H9 (cell line): ENCODE measurements around the gene ZFPM1. TPM values are rescaled to one million over a fixed set of nuclear protein-coding genes. Genes with fewer than 3 reads are reported as not detected.

Experiments
- DNase-seq: peaks from one replicate; pipeline ENCODE4 v3.0.0-alpha.2; 2017
- H2AFZ ChIP-seq: one replicate; pipeline ENCODE4 v1.6.1; 2013; ENCODE audit warnings: mild to moderate bottlenecking, low read length, control low read depth, moderate library complexity
- H2AK5ac ChIP-seq: 2 replicates; pipeline ENCODE4 v1.6.1; 2013; ENCODE audit warnings: low read length, control low read depth, mixed read lengths; ENCODE audit not compliant: insufficient read length
- H2BK120ac ChIP-seq: one replicate; pipeline ENCODE4 v1.6.1; 2013; ENCODE audit warnings: low read depth, mild to moderate bottlenecking, low read length, control low read depth, inconsistent platforms; ENCODE audit not compliant: poor library complexity, severe bottlenecking
- H2BK12ac ChIP-seq: 2 replicates; pipeline ENCODE4 v1.6.1; 2013; ENCODE audit warnings: low read length, control low read depth, mixed read lengths, low read depth; ENCODE audit not compliant: insufficient read length
- H2BK15ac ChIP-seq: 2 replicates; pipeline ENCODE4 v1.6.1; 2013; ENCODE audit warnings: low read depth, low read length, control low read depth
- H2BK20ac ChIP-seq: one replicate; pipeline ENCODE4 v1.6.1; 2013; ENCODE audit warnings: low read depth, mild to moderate bottlenecking, low read length, control low read depth, inconsistent platforms; ENCODE audit not compliant: poor library complexity, severe bottlenecking
- H2BK5ac ChIP-seq: 2 replicates; pipeline ENCODE4 v1.6.1; 2013; ENCODE audit warnings: low read length, control low read depth, mixed read lengths; ENCODE audit not compliant: insufficient read length
- H3K14ac ChIP-seq: 2 replicates; pipeline ENCODE4 v1.6.1; 2013; ENCODE audit warnings: low read length, control low read depth; ENCODE audit not compliant: insufficient read depth
- H3K18ac ChIP-seq: 2 replicates; pipeline ENCODE4 v1.6.1; 2013; ENCODE audit warnings: low read depth, mild to moderate bottlenecking, mixed read lengths, low read length, control low read depth; ENCODE audit not compliant: insufficient read length
- H3K23ac ChIP-seq: 2 replicates; pipeline ENCODE4 v1.6.1; 2013; ENCODE audit warnings: low read length, control low read depth, mixed read lengths, low read depth; ENCODE audit not compliant: insufficient read length
- H3K23me2 ChIP-seq: 2 replicates; pipeline ENCODE4 v1.6.1; 2013; ENCODE audit warnings: low read depth, mild to moderate bottlenecking, mixed read lengths, low read length, control low read depth; ENCODE audit not compliant: insufficient read length, poor library complexity, severe bottlenecking
- H3K27ac ChIP-seq: 2 replicates; pipeline ENCODE4 v1.5.1; 2013; ENCODE audit warnings: low read length, control low read depth, mixed read lengths, low read depth; ENCODE audit not compliant: insufficient read length
- H3K27me3 ChIP-seq: 2 replicates; pipeline ENCODE4 v1.6.1; 2013; ENCODE audit warnings: low read length, control low read depth, inconsistent platforms; ENCODE audit not compliant: insufficient read depth
- H3K4ac ChIP-seq: 2 replicates; pipeline ENCODE4 v1.6.1; 2013; ENCODE audit warnings: low read depth, mild to moderate bottlenecking, control low read depth, inconsistent platforms, low read length, moderate library complexity
- H3K4me1 ChIP-seq: 2 replicates; pipeline ENCODE4 v1.6.1; 2013; ENCODE audit warnings: low read length, control low read depth, inconsistent platforms; ENCODE audit not compliant: insufficient read depth
- H3K4me2 ChIP-seq: 2 replicates; pipeline ENCODE4 v1.6.1; 2013; ENCODE audit warnings: low read length, control low read depth, mixed read lengths; ENCODE audit not compliant: insufficient read length, insufficient read depth
- H3K56ac ChIP-seq: 2 replicates; pipeline ENCODE4 v1.6.1; 2013; ENCODE audit warnings: low read depth, mild to moderate bottlenecking, mixed read lengths, low read length, control low read depth; ENCODE audit not compliant: insufficient read length
- H3K79me1 ChIP-seq: 2 replicates; pipeline ENCODE4 v1.6.1; 2013; ENCODE audit warnings: low read depth, mild to moderate bottlenecking, moderate library complexity, low read length, control low read depth, inconsistent platforms; ENCODE audit not compliant: insufficient read depth, poor library complexity, severe bottlenecking
- H3K79me2 ChIP-seq: 2 replicates; pipeline ENCODE4 v1.6.1; 2013; ENCODE audit warnings: low read length, control low read depth, inconsistent platforms; ENCODE audit not compliant: insufficient read depth
- H3K9ac ChIP-seq: 2 replicates; pipeline ENCODE4 v1.6.1; 2013; ENCODE audit warnings: low read length, control low read depth, mixed read lengths; ENCODE audit not compliant: insufficient read length; ENCODE audit errors: extremely low read depth
- H3K9me3 ChIP-seq: one replicate; pipeline ENCODE4 v1.6.1; 2013; ENCODE audit warnings: low read depth, low read length, inconsistent platforms; ENCODE audit not compliant: control insufficient read depth
- H3T11ph ChIP-seq: one replicate; pipeline ENCODE4 v1.6.1; 2013; ENCODE audit warnings: mild to moderate bottlenecking, low read length, control low read depth, inconsistent platforms
- H4K20me1 ChIP-seq: one replicate; pipeline ENCODE4 v1.6.1; 2013; ENCODE audit not compliant: control insufficient read depth, insufficient read length, insufficient read depth
- H4K5ac ChIP-seq: 2 replicates; pipeline ENCODE4 v1.6.1; 2013; ENCODE audit warnings: low read depth, mild to moderate bottlenecking, mixed read lengths, low read length, control low read depth; ENCODE audit not compliant: insufficient read length
- H4K8ac ChIP-seq: replicated peaks from 2 replicates; pipeline ENCODE4 v1.6.1; 2013; ENCODE audit warnings: low read length, control low read depth, mixed read lengths, low read depth; ENCODE audit not compliant: insufficient read length
- H4K91ac ChIP-seq: 2 replicates; pipeline ENCODE4 v1.6.1; 2013; ENCODE audit warnings: low read depth, mild to moderate bottlenecking, moderate library complexity, mixed read lengths, low read length, control low read depth; ENCODE audit not compliant: insufficient read length
- H3K27ac Mint-ChIP-seq, 3 experiments: 2 replicates in 2 of 3; 3 replicates in 1 of 3; pipeline ENCODE4 v1.8.0; 2020 to 2021; ENCODE audit warnings: mixed read lengths in 3 of 3, mild to moderate bottlenecking in 1 of 3, moderate library complexity in 1 of 3
- H3K27me3 Mint-ChIP-seq: 2 replicates; pipeline ENCODE4 v1.8.0; 2021; ENCODE audit warnings: low read depth, mild to moderate bottlenecking, moderate library complexity, mixed read lengths
- H3K36me3 Mint-ChIP-seq, 3 experiments: 2 replicates in 2 of 3; 3 replicates in 1 of 3; pipeline ENCODE4 v1.8.0; 2020 to 2021; ENCODE audit warnings: low read depth in 3 of 3, mixed read lengths in 3 of 3; ENCODE audit not compliant: insufficient read depth in 1 of 3
- H3K4me1 Mint-ChIP-seq, 2 experiments: 2 replicates each; pipeline ENCODE4 v1.8.0; 2020; ENCODE audit warnings: mixed read lengths in 2 of 2
- H3K4me3 Mint-ChIP-seq, 2 experiments: 2 replicates in 1 of 2; 3 replicates in 1 of 2; pipeline ENCODE4 v1.8.0; 2020 to 2021; ENCODE audit warnings: mild to moderate bottlenecking in 2 of 2, mixed read lengths in 2 of 2, moderate library complexity in 1 of 2
- H3K9me3 Mint-ChIP-seq, 2 experiments: 2 replicates in 1 of 2; 3 replicates in 1 of 2; pipeline ENCODE4 v1.8.0; 2020; ENCODE audit warnings: mild to moderate bottlenecking in 2 of 2, mixed read lengths in 2 of 2, moderate library complexity in 1 of 2
- WGBS: extraction: QIAGEN DNeasy Blood & Tissue Kit; methylation state at CpG from one replicate; pipeline ENCODE4 v1.1.7; 2013; ENCODE audit warnings: missing lambda C conversion rate, low lambda C conversion rate, mixed read lengths; ENCODE audit not compliant: insufficient read length; ENCODE audit errors: extremely low coverage; 5-methylcytosine and 5-hydroxymethylcytosine counted together
- total RNA-seq: library from RNA; stranded (reverse); gene quantifications from 2 replicates; pipeline ENCODE4 v1.2.1, GENCODE V29; 2021
- TF ChIP-seq, protein P1 (sequence below): fragments of 200-600 bp; sonication (generic); conservative IDR thresholded peaks from 3 replicates; pipeline ENCODE4 v1.8.0; 2021; ENCODE audit warnings: antibody characterized with exemption, mild to moderate bottlenecking

The ZFPM1 gene
- total RNA-seq, 1 experiment from 2014 or later, result 3.6 TPM

DNA sequence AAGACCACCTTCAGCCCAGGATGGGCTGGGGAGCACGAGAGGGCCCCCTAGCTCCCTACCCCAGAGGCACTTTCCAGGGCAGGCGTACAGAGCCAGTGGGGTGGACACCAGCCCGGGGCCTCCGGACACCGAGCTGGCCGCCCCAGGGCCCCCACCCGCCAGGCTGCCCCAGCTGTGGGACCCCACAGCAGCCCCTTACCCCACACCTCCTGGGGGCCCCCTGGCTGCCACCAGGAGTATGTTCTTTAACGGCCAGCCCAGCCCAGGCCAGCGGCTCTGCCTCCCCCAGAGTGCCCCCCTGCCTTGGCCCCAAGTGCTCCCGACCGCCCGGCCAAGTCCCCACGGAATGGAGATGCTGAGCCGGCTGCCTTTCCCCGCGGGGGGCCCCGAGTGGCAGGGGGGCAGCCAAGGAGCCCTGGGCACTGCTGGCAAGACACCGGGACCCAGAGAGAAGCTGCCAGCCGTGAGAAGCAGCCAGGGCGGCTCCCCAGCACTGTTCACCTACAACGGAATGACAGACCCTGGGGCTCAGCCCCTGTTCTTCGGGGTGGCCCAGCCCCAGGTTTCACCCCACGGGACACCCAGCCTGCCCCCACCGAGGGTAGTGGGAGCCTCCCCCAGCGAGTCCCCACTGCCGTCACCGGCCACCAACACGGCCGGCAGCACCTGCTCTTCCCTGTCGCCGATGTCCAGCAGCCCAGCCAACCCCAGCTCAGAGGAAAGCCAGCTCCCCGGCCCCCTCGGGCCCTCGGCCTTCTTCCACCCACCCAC lies 24.3 kb upstream of the ZFPM1 start:
- H3K9me3 Mint-ChIP-seq, result no peaks in the 10 kb centered on the region
- H3K27ac ChIP-seq, result no peak overlapping the region
- WGBS, result no CpG with 5 or more reads among the region's 34 CpGs
- no peak overlapping the region for H4K91ac ChIP-seq
- no peaks in the 10 kb centered on the region for H3K9me3 ChIP-seq
- H2BK15ac ChIP-seq, result no peak overlapping the region
- H2BK5ac ChIP-seq, result no peak overlapping the region
- H3K4me1 ChIP-seq, result no peaks in the 10 kb centered on the region
- no peak overlapping the region for H3T11ph ChIP-seq
- H3K36me3 Mint-ChIP-seq, result no peaks in the 10 kb centered on the region
- no peaks in the 10 kb centered on the region for H3K4me1 Mint-ChIP-seq
- no peaks in the 10 kb centered on the region for H3K27me3 Mint-ChIP-seq
- H3K4me2 ChIP-seq, result no peak overlapping the region
- H3K23ac ChIP-seq, result no peak overlapping the region
- H3K14ac ChIP-seq, result no peak overlapping the region
- no peak overlapping the region for H3K18ac ChIP-seq
- H2BK12ac ChIP-seq, result no peak overlapping the region
- H3K79me1 ChIP-seq, result no peaks in the 10 kb centered on the region
- H2AFZ ChIP-seq, result no peak overlapping the region
- no peaks in the 10 kb centered on the region for H3K79me2 ChIP-seq
- H3K56ac ChIP-seq, result no peak overlapping the region
- H4K5ac ChIP-seq, result no peak overlapping the region
- no peak overlapping the region for H3K4ac ChIP-seq
- no peak overlapping the region for H2BK20ac ChIP-seq
- H2BK120ac ChIP-seq, result no peak overlapping the region
- TF ChIP-seq, protein P1, sequence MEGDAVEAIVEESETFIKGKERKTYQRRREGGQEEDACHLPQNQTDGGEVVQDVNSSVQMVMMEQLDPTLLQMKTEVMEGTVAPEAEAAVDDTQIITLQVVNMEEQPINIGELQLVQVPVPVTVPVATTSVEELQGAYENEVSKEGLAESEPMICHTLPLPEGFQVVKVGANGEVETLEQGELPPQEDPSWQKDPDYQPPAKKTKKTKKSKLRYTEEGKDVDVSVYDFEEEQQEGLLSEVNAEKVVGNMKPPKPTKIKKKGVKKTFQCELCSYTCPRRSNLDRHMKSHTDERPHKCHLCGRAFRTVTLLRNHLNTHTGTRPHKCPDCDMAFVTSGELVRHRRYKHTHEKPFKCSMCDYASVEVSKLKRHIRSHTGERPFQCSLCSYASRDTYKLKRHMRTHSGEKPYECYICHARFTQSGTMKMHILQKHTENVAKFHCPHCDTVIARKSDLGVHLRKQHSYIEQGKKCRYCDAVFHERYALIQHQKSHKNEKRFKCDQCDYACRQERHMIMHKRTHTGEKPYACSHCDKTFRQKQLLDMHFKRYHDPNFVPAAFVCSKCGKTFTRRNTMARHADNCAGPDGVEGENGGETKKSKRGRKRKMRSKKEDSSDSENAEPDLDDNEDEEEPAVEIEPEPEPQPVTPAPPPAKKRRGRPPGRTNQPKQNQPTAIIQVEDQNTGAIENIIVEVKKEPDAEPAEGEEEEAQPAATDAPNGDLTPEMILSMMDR, result peak; percentile 43; the same call in 2 of the 3 replicates
- H4K8ac ChIP-seq, result no peak overlapping the region
- DNase-seq, result no peak
- H4K20me1 ChIP-seq, result no peaks in the 10 kb centered on the region
- no peak overlapping the region for H3K9ac ChIP-seq
- peaks cover 2% of the 10 kb centered on the region for H3K23me2 ChIP-seq
- H3K27ac Mint-ChIP-seq, result no peak overlapping the region
- H3K4me3 Mint-ChIP-seq, result no peak overlapping the region; a peak in 1 of 5 replicates
- no peaks in the 10 kb centered on the region for H3K27me3 ChIP-seq
- H2AK5ac ChIP-seq, result no peak overlapping the region
